ENCODE results near the gene RHBG. TPM values are rescaled to one million over a fixed set of nuclear protein-coding genes. Genes with fewer than 3 reads are reported as not detected.
"Not testable (repeated sequence)": the region's sequence is repeated elsewhere in the genome, so short reads cannot be mapped to it uniquely, and the experiment has no call there.

Gene RHBG
- total and polyA plus RNA-seq, 7 donors: not detected

- Histone ChIP-seq H3K27me3 (ENCODE audit: insufficient read depth in 3 of 3, low read length in 2 of 3) (peaks cover 0 to 30% (median 3%) of the 10 kb centered on the region in 3 donors), H3K4me3 (no peak overlapping the region), H3K9me3 (no peaks in the 10 kb centered on the region), H3K36me3 (ENCODE audit: insufficient read depth in 1 of 2, low read depth in 1 of 2) (no peaks in the 10 kb centered on the region), H3K4me1 (no peaks in the 10 kb centered on the region), H3K27ac (no peak overlapping the region)
- TF ChIP-seq CTCF (IDR thresholded peaks at IDR 0.05): no peak
- ATAC-seq: no peak
- 82 to 90% (median 88%) methylated on average over 5 of the region's 5 CpGs for WGBS, 3 donors
- no peak for DNase-seq
- intact Hi-C loops (cut with DNase I): loop anchor here in 1 of 2 donors (10.0 kb wide), 1 partner anchor 178 kb away; no protein-coding TSS in a partner anchor
Observed at GRCh38 chr1:156366378-156367166, 2.4 kb upstream of the RHBG start.

- WGBS, 3 donors: 76 to 91% (median 79%) methylated on average over 9 of the region's 9 CpGs
- Histone ChIP-seq H3K4me3 (no peak overlapping the region), H3K27me3 (ENCODE audit: insufficient read depth in 3 of 3, low read length in 2 of 3) (peaks cover 0 to 38% (median 3%) of the 10 kb centered on the region in 3 donors), H3K4me1 (no peaks in the 10 kb centered on the region), H3K36me3 (ENCODE audit: insufficient read depth in 1 of 2, low read depth in 1 of 2) (no peaks in the 10 kb centered on the region), H3K27ac (no peak overlapping the region), H3K9me3 (no peaks in the 10 kb centered on the region)
- DNase-seq: no peak
- intact Hi-C loops (cut with DNase I): loop anchor here in 1 of 2 donors (10.0 kb wide), 1 partner anchor 177 kb away; no protein-coding TSS in a partner anchor
- ATAC-seq: no peak
- no peak for TF ChIP-seq CTCF (IDR thresholded peaks at IDR 0.05)
Observed at GRCh38 chr1:156367383-156368156, 1.4 kb upstream of the RHBG start.

- Histone ChIP-seq H3K27ac (no peak overlapping the region), H3K27me3 (ENCODE audit: insufficient read depth in 3 of 3, low read length in 2 of 3) (peaks cover 0 to 44% (median 3%) of the 10 kb centered on the region in 3 donors), H3K9me3 (no peaks in the 10 kb centered on the region), H3K4me1 (no peaks in the 10 kb centered on the region), H3K36me3 (ENCODE audit: insufficient read depth in 1 of 2, low read depth in 1 of 2) (no peaks in the 10 kb centered on the region), H3K4me3 (no peak overlapping the region)
- 90 to 95% (median 94%) methylated on average over 7 of the region's 7 CpGs for WGBS, 3 donors
- DNase-seq: no peak
- intact Hi-C loops (cut with DNase I): loop anchor here in 1 of 2 donors (10.0 kb wide), 1 partner anchor 177 kb away; no protein-coding TSS in a partner anchor
- TF ChIP-seq CTCF (IDR thresholded peaks at IDR 0.05): no peak
- ATAC-seq: no peak
Observed at GRCh38 chr1:156368157-156368658, 803 bp upstream of the RHBG start.

GRCh38 chr1:156369685-156370286 is 775 bp downstream of the RHBG start:
- Histone ChIP-seq H3K27me3 (ENCODE audit: insufficient read depth in 3 of 3, low read length in 2 of 3) (peaks cover 0 to 44% (median 3%) of the 10 kb centered on the region in 3 donors), H3K4me3 (peak overlapping the region; percentile 62)
- not testable (repeated sequence) for H3K4me1 ChIP-seq; ATAC-seq; H3K36me3 ChIP-seq (ENCODE audit: insufficient read depth in 1 of 2, low read depth in 1 of 2); H3K9me3 ChIP-seq; DNase-seq; H3K27ac ChIP-seq
- intact Hi-C loops (cut with DNase I): loop anchor here in 1 of 2 donors (10.0 kb wide), 1 partner anchor 175 kb away; no protein-coding TSS in a partner anchor
- 91 to 94% (median 92%) methylated on average over 10 of the region's 10 CpGs for WGBS, 3 donors

Data from psoas muscle (tissue), 8 donors.